H9 (cell line): ENCODE measurements around the gene DELE1. TPM values are rescaled to one million over a fixed set of nuclear protein-coding genes. Genes with fewer than 3 reads are reported as not detected.
"Not testable (repeated sequence)": the region's sequence is repeated elsewhere in the genome, so short reads cannot be mapped to it uniquely, and the experiment has no call there.

Experiments
- DNase-seq: peaks from one replicate; pipeline ENCODE4 v3.0.0-alpha.2; 2017
- H2AFZ ChIP-seq: one replicate; pipeline ENCODE4 v1.6.1; 2013; ENCODE audit warnings: mild to moderate bottlenecking, low read length, control low read depth, moderate library complexity
- H2AK5ac ChIP-seq: 2 replicates; pipeline ENCODE4 v1.6.1; 2013; ENCODE audit warnings: low read length, control low read depth, mixed read lengths; ENCODE audit not compliant: insufficient read length
- H2BK120ac ChIP-seq: one replicate; pipeline ENCODE4 v1.6.1; 2013; ENCODE audit warnings: low read depth, mild to moderate bottlenecking, low read length, control low read depth, inconsistent platforms; ENCODE audit not compliant: poor library complexity, severe bottlenecking
- H2BK12ac ChIP-seq: 2 replicates; pipeline ENCODE4 v1.6.1; 2013; ENCODE audit warnings: low read length, control low read depth, mixed read lengths, low read depth; ENCODE audit not compliant: insufficient read length
- H2BK15ac ChIP-seq: 2 replicates; pipeline ENCODE4 v1.6.1; 2013; ENCODE audit warnings: low read depth, low read length, control low read depth
- H2BK20ac ChIP-seq: one replicate; pipeline ENCODE4 v1.6.1; 2013; ENCODE audit warnings: low read depth, mild to moderate bottlenecking, low read length, control low read depth, inconsistent platforms; ENCODE audit not compliant: poor library complexity, severe bottlenecking
- H2BK5ac ChIP-seq: 2 replicates; pipeline ENCODE4 v1.6.1; 2013; ENCODE audit warnings: low read length, control low read depth, mixed read lengths; ENCODE audit not compliant: insufficient read length
- H3K14ac ChIP-seq: 2 replicates; pipeline ENCODE4 v1.6.1; 2013; ENCODE audit warnings: low read length, control low read depth; ENCODE audit not compliant: insufficient read depth
- H3K18ac ChIP-seq: 2 replicates; pipeline ENCODE4 v1.6.1; 2013; ENCODE audit warnings: low read depth, mild to moderate bottlenecking, mixed read lengths, low read length, control low read depth; ENCODE audit not compliant: insufficient read length
- H3K23ac ChIP-seq: 2 replicates; pipeline ENCODE4 v1.6.1; 2013; ENCODE audit warnings: low read length, control low read depth, mixed read lengths, low read depth; ENCODE audit not compliant: insufficient read length
- H3K23me2 ChIP-seq: 2 replicates; pipeline ENCODE4 v1.6.1; 2013; ENCODE audit warnings: low read depth, mild to moderate bottlenecking, mixed read lengths, low read length, control low read depth; ENCODE audit not compliant: insufficient read length, poor library complexity, severe bottlenecking
- H3K27ac ChIP-seq: 2 replicates; pipeline ENCODE4 v1.5.1; 2013; ENCODE audit warnings: low read length, control low read depth, mixed read lengths, low read depth; ENCODE audit not compliant: insufficient read length
- H3K27me3 ChIP-seq: 2 replicates; pipeline ENCODE4 v1.6.1; 2013; ENCODE audit warnings: low read length, control low read depth, inconsistent platforms; ENCODE audit not compliant: insufficient read depth
- H3K4ac ChIP-seq: 2 replicates; pipeline ENCODE4 v1.6.1; 2013; ENCODE audit warnings: low read depth, mild to moderate bottlenecking, control low read depth, inconsistent platforms, low read length, moderate library complexity
- H3K4me1 ChIP-seq: 2 replicates; pipeline ENCODE4 v1.6.1; 2013; ENCODE audit warnings: low read length, control low read depth, inconsistent platforms; ENCODE audit not compliant: insufficient read depth
- H3K4me2 ChIP-seq: 2 replicates; pipeline ENCODE4 v1.6.1; 2013; ENCODE audit warnings: low read length, control low read depth, mixed read lengths; ENCODE audit not compliant: insufficient read length, insufficient read depth
- H3K56ac ChIP-seq: 2 replicates; pipeline ENCODE4 v1.6.1; 2013; ENCODE audit warnings: low read depth, mild to moderate bottlenecking, mixed read lengths, low read length, control low read depth; ENCODE audit not compliant: insufficient read length
- H3K79me1 ChIP-seq: 2 replicates; pipeline ENCODE4 v1.6.1; 2013; ENCODE audit warnings: low read depth, mild to moderate bottlenecking, moderate library complexity, low read length, control low read depth, inconsistent platforms; ENCODE audit not compliant: insufficient read depth, poor library complexity, severe bottlenecking
- H3K79me2 ChIP-seq: 2 replicates; pipeline ENCODE4 v1.6.1; 2013; ENCODE audit warnings: low read length, control low read depth, inconsistent platforms; ENCODE audit not compliant: insufficient read depth
- H3K9ac ChIP-seq: 2 replicates; pipeline ENCODE4 v1.6.1; 2013; ENCODE audit warnings: low read length, control low read depth, mixed read lengths; ENCODE audit not compliant: insufficient read length; ENCODE audit errors: extremely low read depth
- H3K9me3 ChIP-seq: one replicate; pipeline ENCODE4 v1.6.1; 2013; ENCODE audit warnings: low read depth, low read length, inconsistent platforms; ENCODE audit not compliant: control insufficient read depth
- H3T11ph ChIP-seq: one replicate; pipeline ENCODE4 v1.6.1; 2013; ENCODE audit warnings: mild to moderate bottlenecking, low read length, control low read depth, inconsistent platforms
- H4K20me1 ChIP-seq: one replicate; pipeline ENCODE4 v1.6.1; 2013; ENCODE audit not compliant: control insufficient read depth, insufficient read length, insufficient read depth
- H4K5ac ChIP-seq: 2 replicates; pipeline ENCODE4 v1.6.1; 2013; ENCODE audit warnings: low read depth, mild to moderate bottlenecking, mixed read lengths, low read length, control low read depth; ENCODE audit not compliant: insufficient read length
- H4K8ac ChIP-seq: replicated peaks from 2 replicates; pipeline ENCODE4 v1.6.1; 2013; ENCODE audit warnings: low read length, control low read depth, mixed read lengths, low read depth; ENCODE audit not compliant: insufficient read length
- H4K91ac ChIP-seq: 2 replicates; pipeline ENCODE4 v1.6.1; 2013; ENCODE audit warnings: low read depth, mild to moderate bottlenecking, moderate library complexity, mixed read lengths, low read length, control low read depth; ENCODE audit not compliant: insufficient read length
- H3K27ac Mint-ChIP-seq, 3 experiments: 2 replicates in 2 of 3; 3 replicates in 1 of 3; pipeline ENCODE4 v1.8.0; 2020 to 2021; ENCODE audit warnings: mixed read lengths in 3 of 3, mild to moderate bottlenecking in 1 of 3, moderate library complexity in 1 of 3
- H3K27me3 Mint-ChIP-seq: 2 replicates; pipeline ENCODE4 v1.8.0; 2021; ENCODE audit warnings: low read depth, mild to moderate bottlenecking, moderate library complexity, mixed read lengths
- H3K36me3 Mint-ChIP-seq, 3 experiments: 2 replicates in 2 of 3; 3 replicates in 1 of 3; pipeline ENCODE4 v1.8.0; 2020 to 2021; ENCODE audit warnings: low read depth in 3 of 3, mixed read lengths in 3 of 3; ENCODE audit not compliant: insufficient read depth in 1 of 3
- H3K4me1 Mint-ChIP-seq, 2 experiments: 2 replicates each; pipeline ENCODE4 v1.8.0; 2020; ENCODE audit warnings: mixed read lengths in 2 of 2
- H3K4me3 Mint-ChIP-seq, 2 experiments: 2 replicates in 1 of 2; 3 replicates in 1 of 2; pipeline ENCODE4 v1.8.0; 2020 to 2021; ENCODE audit warnings: mild to moderate bottlenecking in 2 of 2, mixed read lengths in 2 of 2, moderate library complexity in 1 of 2
- H3K9me3 Mint-ChIP-seq, 2 experiments: 2 replicates in 1 of 2; 3 replicates in 1 of 2; pipeline ENCODE4 v1.8.0; 2020; ENCODE audit warnings: mild to moderate bottlenecking in 2 of 2, mixed read lengths in 2 of 2, moderate library complexity in 1 of 2
- WGBS: extraction: QIAGEN DNeasy Blood & Tissue Kit; methylation state at CpG from one replicate; pipeline ENCODE4 v1.1.7; 2013; ENCODE audit warnings: missing lambda C conversion rate, low lambda C conversion rate, mixed read lengths; ENCODE audit not compliant: insufficient read length; ENCODE audit errors: extremely low coverage; 5-methylcytosine and 5-hydroxymethylcytosine counted together
- total RNA-seq: library from RNA; stranded (reverse); gene quantifications from 2 replicates; pipeline ENCODE4 v1.2.1, GENCODE V29; 2021
- TF ChIP-seq, protein P1 (sequence below): fragments of 200-600 bp; sonication (generic); conservative IDR thresholded peaks from 3 replicates; pipeline ENCODE4 v1.8.0; 2021; ENCODE audit warnings: antibody characterized with exemption, mild to moderate bottlenecking

DELE1 gene
- total RNA-seq, 1 experiment from 2014 or later, result 75.3 TPM

DNA sequence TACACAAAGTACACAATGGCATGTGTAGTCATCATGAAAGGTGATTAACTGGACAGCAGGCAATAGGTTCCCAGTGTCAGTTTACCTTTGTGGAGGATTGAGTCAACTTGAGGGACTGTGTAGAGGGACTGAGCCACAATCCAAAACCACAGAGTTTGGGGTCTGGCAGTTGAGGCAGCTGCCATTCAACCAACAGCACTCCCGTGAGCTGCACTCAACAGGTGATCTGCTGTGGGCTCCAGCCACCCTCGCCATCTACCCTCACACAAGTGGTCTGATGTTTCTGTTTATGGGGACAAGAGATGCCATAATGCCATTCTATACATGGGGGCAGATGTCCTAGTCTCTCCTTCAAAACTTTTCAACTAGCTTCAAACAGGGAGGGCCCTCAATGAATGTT is 2.9 kb upstream of the DELE1 start:
- H2BK12ac ChIP-seq, result no peak overlapping the region
- H3K79me1 ChIP-seq, result peaks cover 3% of the 10 kb centered on the region
- H3K79me2 ChIP-seq, result peaks cover 3% of the 10 kb centered on the region; the same call in 1 of the 2 replicates
- no peak overlapping the region for H2AFZ ChIP-seq
- H2BK5ac ChIP-seq, result no peak overlapping the region
- no peak overlapping the region for H3K56ac ChIP-seq
- no peak overlapping the region for H2BK120ac ChIP-seq
- Mint-ChIP-seq H3K4me3 (no peak overlapping the region), H3K27ac (no peak overlapping the region), H3K36me3 (peaks cover 6 to 14% (median 10%) of the 10 kb centered on the region in 3 experiments; a peak in 6 of 7 replicates), H3K27me3 (peaks cover 15% of the 10 kb centered on the region), H3K9me3 (no peaks in the 10 kb centered on the region), H3K4me1 (peaks cover 17 to 26% of the 10 kb centered on the region in 2 experiments)
- H3K23ac ChIP-seq, result no peak overlapping the region
- H3T11ph ChIP-seq, result no peak overlapping the region
- H4K91ac ChIP-seq, result no peak overlapping the region
- no peaks in the 10 kb centered on the region for H3K27me3 ChIP-seq
- H4K5ac ChIP-seq, result no peak overlapping the region
- no peaks in the 10 kb centered on the region for H3K9me3 ChIP-seq
- no peak overlapping the region for H3K9ac ChIP-seq
- no peak overlapping the region for H2AK5ac ChIP-seq
- H4K8ac ChIP-seq, result no peak overlapping the region
- DNase-seq, result no peak
- H3K18ac ChIP-seq, result no peak overlapping the region
- no CpG with 5 or more reads among the region's 2 CpGs for WGBS
- H2BK20ac ChIP-seq, result no peak overlapping the region
- H2BK15ac ChIP-seq, result no peak overlapping the region
- H3K4ac ChIP-seq, result no peak overlapping the region
- TF ChIP-seq, protein P1, sequence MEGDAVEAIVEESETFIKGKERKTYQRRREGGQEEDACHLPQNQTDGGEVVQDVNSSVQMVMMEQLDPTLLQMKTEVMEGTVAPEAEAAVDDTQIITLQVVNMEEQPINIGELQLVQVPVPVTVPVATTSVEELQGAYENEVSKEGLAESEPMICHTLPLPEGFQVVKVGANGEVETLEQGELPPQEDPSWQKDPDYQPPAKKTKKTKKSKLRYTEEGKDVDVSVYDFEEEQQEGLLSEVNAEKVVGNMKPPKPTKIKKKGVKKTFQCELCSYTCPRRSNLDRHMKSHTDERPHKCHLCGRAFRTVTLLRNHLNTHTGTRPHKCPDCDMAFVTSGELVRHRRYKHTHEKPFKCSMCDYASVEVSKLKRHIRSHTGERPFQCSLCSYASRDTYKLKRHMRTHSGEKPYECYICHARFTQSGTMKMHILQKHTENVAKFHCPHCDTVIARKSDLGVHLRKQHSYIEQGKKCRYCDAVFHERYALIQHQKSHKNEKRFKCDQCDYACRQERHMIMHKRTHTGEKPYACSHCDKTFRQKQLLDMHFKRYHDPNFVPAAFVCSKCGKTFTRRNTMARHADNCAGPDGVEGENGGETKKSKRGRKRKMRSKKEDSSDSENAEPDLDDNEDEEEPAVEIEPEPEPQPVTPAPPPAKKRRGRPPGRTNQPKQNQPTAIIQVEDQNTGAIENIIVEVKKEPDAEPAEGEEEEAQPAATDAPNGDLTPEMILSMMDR, result no peak
- 0 out of 2 replicates have a peak, but pooled peaks cover 3% of the 10 kb centered on the region for H3K4me1 ChIP-seq
- H4K20me1 ChIP-seq, result no peaks in the 10 kb centered on the region
- peaks cover 8% of the 10 kb centered on the region for H3K23me2 ChIP-seq
- no peak overlapping the region for H3K27ac ChIP-seq
- no peak overlapping the region for H3K4me2 ChIP-seq
- H3K14ac ChIP-seq, result no peak overlapping the region

DNA sequence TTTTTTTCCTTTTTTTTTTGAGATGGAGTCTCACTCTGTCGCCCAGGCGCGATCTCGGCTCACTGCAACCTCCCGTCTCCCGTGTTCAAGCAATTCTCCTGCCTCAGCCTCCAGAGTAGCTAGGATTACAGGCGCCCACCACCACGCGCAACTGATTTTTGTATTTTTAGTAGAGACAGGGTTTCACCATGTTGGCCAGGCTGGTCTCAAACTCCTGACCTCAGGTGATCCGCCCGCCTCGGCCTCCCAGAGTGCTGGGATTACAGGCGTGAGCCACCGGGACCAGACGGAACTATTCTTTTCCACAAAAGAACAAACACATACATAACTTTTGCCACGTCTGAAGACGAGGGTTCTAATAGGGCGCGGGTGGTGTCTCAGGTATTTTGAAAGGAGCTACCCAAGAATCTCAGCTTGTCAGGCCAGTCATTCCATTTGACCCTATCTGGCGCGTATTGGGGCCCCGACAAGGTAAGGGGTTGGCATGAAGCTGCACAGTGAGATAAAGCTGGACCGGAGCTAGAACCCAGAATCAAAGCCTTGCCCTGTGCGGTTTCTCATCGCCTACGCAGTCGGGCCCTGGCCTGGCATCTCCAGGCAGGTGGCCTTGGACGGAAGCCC is 734 bp upstream of the DELE1 start:
- H3K27me3 Mint-ChIP-seq, H3K79me1 ChIP-seq, H3K56ac ChIP-seq, H2AFZ ChIP-seq, H2BK120ac ChIP-seq, H3K27ac ChIP-seq, H3K23ac ChIP-seq, H3K9me3 ChIP-seq, H2BK15ac ChIP-seq, H2BK20ac ChIP-seq, H3T11ph ChIP-seq, H4K8ac ChIP-seq, H3K27me3 ChIP-seq, H2AK5ac ChIP-seq, DNase-seq, H2BK5ac ChIP-seq, H4K20me1 ChIP-seq, H4K5ac ChIP-seq, H3K18ac ChIP-seq, H3K23me2 ChIP-seq, H4K91ac ChIP-seq, H2BK12ac ChIP-seq, H3K9me3 Mint-ChIP-seq, H3K79me2 ChIP-seq, H3K4ac ChIP-seq, H3K4me1 ChIP-seq: not testable (repeated sequence)
- H3K27ac Mint-ChIP-seq, result peak overlapping the region in 2 of 3 experiments; percentile 20 to 96; a peak in 3 of 7 replicates
- H3K36me3 Mint-ChIP-seq, result peaks cover 14 to 34% (median 28%) of the 10 kb centered on the region in 3 experiments; a peak in 6 of 7 replicates
- H3K14ac ChIP-seq, result peak overlapping the region; percentile 89; the same call in 1 of the 2 replicates
- peak overlapping the region; percentile 82 to 92 for H3K4me3 Mint-ChIP-seq
- H3K9ac ChIP-seq, result peak overlapping the region; percentile 58
- WGBS, result no CpG with 5 or more reads among the region's 28 CpGs
- peak overlapping the region; percentile 55 for H3K4me2 ChIP-seq
- peaks cover 10 to 18% of the 10 kb centered on the region in 2 experiments for H3K4me1 Mint-ChIP-seq
